AML-193 (cell line): Measurements from ENCODE around the gene MED16.
"Not testable (repeated sequence)": the region's sequence is repeated elsewhere in the genome, so short reads cannot be mapped to it uniquely, and the experiment has no call there.

Experiments
- DNase-seq, 2 experiments: peaks; one replicate each; lab custom pipeline; 2025; lab: John Stamatoyannopoulos, UW

The MED16 gene

GRCh38 chr19:852136-853013, 40.6 kb downstream of the MED16 start, which contains the start of gene ELANE:
TSS of gene ELANE (plus strand) at chr19:852303. CDS start at chr19:852329, 26 bp downstream.
- no peak for DNase-seq

GRCh38 chr19:850979-851335, 42.0 kb downstream of the MED16 start:
- DNase-seq: no peak

GRCh38 chr19:850221-850978, 42.6 kb downstream of the MED16 start:
- peak; percentile 75 to 80 for DNase-seq

GRCh38 chr19:849195-849594, 43.8 kb downstream of the MED16 start:
- DNase-seq: not testable (repeated sequence)

- DNase-seq: no peak
Observed at GRCh38 chr19:848386-848921, 44.5 kb downstream of the MED16 start.

GRCh38 chr19:845707-846521, 47.1 kb downstream of the MED16 start:
- no peak for DNase-seq

GRCh38 chr19:844546-844971, 48.4 kb downstream of the MED16 start:
- DNase-seq: no peak

GRCh38 chr19:843836-844545, 49.0 kb downstream of the MED16 start:
- no peak for DNase-seq

- no peak for DNase-seq
Observed at GRCh38 chr19:843180-843835, 49.7 kb downstream of the MED16 start.

GRCh38 chr19:842802-843179, 50.2 kb downstream of the MED16 start:
- DNase-seq: not testable (repeated sequence)

GRCh38 chr19:840519-841206, 52.3 kb downstream of the MED16 start, which contains the start of gene PRTN3:
TSS of gene PRTN3 (plus strand) at chr19:840999. CDS start at chr19:841009, 10 bp downstream.
- peak; percentile 66 to 71 for DNase-seq

- DNase-seq: no peak
Observed at GRCh38 chr19:835210-835810, 57.7 kb downstream of the MED16 start.

GRCh38 chr19:834216-834615, 58.8 kb downstream of the MED16 start:
- no peak for DNase-seq

GRCh38 chr19:831407-832369, 61.3 kb downstream of the MED16 start:
- no peak for DNase-seq

- no peak for DNase-seq
Observed at GRCh38 chr19:829129-829758, 63.7 kb downstream of the MED16 start.

GRCh38 chr19:827710-828321, 65.2 kb downstream of the MED16 start, which contains the start of gene AZU1:
TSS of gene AZU1 (plus strand) at chr19:827837. CDS start at chr19:827847, 10 bp downstream.
- DNase-seq: peak; percentile 87 to 88

GRCh38 chr19:827314-827709, 65.7 kb downstream of the MED16 start:
- no peak for DNase-seq
